GM12801 (cell line): ENCODE results near the gene TMEM52.

ENCODE experiments used
- TF ChIP-seq, protein P1 (sequence below): IDR thresholded peaks from one replicate; pipeline ENCODE4 v1.5.1; 2011; ENCODE audit warnings: control low read depth; ENCODE audit not compliant: insufficient read length; ENCODE audit errors: extremely low read depth

TMEM52 gene

DNA sequence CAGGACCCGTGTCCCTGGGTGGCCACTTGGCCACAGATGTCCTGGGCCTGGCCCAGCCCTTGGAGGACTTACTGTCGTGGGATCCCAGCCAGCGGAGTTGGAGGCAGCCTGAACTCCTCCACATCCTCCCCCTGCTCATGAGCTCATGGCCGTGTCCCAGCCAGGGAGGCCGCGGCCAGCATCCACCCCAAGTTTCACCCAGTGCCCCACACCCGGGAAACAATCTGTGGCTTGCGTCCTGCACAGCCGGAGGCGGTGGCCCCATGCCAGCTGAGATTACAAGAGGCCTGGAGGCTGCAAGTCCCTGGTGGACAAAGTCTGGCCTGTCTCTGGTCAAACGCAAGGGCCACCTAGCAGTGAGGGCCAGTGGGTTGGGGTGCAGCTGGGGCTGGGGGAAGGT lies 27.5 kb upstream of the TMEM52 start:
- TF ChIP-seq, protein P1, sequence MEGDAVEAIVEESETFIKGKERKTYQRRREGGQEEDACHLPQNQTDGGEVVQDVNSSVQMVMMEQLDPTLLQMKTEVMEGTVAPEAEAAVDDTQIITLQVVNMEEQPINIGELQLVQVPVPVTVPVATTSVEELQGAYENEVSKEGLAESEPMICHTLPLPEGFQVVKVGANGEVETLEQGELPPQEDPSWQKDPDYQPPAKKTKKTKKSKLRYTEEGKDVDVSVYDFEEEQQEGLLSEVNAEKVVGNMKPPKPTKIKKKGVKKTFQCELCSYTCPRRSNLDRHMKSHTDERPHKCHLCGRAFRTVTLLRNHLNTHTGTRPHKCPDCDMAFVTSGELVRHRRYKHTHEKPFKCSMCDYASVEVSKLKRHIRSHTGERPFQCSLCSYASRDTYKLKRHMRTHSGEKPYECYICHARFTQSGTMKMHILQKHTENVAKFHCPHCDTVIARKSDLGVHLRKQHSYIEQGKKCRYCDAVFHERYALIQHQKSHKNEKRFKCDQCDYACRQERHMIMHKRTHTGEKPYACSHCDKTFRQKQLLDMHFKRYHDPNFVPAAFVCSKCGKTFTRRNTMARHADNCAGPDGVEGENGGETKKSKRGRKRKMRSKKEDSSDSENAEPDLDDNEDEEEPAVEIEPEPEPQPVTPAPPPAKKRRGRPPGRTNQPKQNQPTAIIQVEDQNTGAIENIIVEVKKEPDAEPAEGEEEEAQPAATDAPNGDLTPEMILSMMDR: no peak

DNA sequence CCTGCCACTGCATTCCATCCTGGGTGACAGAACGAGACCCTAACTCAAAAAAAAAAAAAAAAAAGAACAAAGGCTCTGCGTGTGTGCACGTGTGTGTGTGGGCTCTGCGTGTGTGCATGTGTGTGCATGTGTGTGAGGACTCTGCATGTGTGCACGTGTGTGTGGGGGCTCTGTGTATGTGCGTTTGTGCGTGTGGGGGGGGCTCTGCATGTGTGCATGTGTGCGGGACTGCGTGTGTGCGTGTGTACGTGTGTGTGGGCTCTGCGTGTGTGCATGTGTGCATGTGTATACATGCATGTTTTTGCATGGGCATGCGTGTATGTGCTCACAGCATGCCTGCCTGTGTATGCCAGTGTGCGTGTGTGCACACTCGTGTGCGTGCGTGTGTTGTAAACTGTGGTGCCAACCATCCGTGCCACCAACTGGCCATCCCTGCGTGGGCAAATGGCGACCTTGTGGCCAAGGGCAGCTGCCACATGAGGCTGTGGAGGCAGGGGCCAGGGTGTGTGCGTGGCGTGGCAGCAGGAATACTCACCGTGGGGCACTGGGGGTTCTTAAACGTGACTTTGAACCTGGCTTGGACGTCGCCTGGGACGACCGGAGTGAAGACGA lies 26.8 kb upstream of the TMEM52 start:
- TF ChIP-seq, protein P1: no peak

DNA sequence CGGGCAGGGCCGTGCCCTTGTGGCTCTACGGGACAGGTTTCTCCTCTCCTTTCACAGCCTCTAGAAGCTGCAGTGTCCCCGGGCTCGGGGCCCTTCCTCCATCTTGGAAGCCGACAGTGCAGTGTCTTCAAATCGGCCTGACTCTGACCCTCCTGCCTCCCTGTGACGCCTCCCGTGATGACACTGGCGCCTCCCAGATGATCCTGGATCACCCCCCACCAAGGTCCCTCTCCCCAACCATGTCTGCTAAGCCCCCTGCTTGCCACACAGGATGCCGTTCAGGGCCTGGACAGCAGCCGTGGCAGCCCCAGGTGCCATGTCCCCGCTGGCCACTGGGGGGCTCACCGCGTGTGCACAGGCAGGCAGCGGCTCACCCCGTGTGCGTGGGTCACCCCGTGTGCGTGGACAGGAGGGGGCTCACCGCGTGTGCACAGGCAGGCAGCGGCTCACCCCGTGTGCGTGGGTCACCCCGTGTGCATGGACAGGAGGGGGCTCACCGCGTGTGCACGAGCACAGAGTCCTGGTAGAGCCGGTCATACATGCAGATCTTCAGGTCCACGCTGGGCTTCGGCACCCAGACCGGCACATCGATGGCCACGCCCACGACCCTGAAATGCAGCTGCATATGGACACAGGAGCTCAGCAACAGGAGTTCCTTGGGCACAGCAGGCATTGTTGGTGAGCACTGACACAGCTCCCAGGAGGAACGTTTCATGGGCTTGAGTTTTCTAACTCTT lies 24.9 kb upstream of the TMEM52 start:
- TF ChIP-seq, protein P1: no peak

DNA sequence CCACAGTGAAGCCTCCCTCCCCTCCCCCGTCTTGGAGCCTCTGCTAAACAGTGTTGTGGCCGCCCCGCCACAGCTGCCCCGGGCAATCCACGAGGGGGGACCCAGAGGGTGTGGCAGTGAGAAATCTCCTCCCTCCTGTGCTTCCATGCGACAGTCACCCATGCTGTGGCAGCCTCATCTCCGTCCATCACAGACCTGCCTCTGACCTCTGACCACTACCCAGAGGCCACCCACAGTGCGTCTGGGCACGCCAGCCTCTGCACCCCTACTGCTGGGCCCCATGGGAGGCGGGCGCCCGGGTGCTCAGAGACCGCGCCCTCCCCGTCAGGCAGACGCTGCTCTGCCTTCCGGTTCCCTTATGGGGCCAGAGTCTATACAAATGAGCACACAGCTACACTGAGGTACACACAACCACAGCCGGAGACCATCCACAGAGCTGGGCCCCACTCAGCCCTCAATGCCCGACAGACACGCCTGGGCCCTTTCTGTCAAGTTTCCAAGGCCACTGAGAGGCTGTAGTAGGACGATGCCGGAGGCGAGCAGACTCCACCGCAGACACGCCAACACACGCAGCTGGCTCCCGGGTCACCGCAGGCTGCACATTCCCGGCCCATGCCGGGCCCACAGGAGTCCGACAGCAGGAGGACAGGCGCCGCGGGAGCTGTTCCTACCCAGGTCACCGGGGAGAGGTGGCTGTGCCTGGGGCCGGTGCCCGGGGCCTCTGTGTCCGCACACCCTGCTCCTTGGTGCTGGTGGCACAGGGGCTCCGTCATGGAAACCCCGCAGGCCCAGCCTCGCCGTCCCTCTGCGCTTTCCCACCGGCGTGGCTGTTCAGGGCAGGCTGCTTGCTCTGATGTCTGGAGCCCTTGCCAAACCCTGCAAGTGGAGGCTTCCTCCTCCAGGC lies 23.9 kb upstream of the TMEM52 start:
- TF ChIP-seq, protein P1: no peak

- TF ChIP-seq, protein P1: no peak
These were observed 23.0 kb upstream of the TMEM52 start for GRCh38 chr1:1941868-1942752.

DNA sequence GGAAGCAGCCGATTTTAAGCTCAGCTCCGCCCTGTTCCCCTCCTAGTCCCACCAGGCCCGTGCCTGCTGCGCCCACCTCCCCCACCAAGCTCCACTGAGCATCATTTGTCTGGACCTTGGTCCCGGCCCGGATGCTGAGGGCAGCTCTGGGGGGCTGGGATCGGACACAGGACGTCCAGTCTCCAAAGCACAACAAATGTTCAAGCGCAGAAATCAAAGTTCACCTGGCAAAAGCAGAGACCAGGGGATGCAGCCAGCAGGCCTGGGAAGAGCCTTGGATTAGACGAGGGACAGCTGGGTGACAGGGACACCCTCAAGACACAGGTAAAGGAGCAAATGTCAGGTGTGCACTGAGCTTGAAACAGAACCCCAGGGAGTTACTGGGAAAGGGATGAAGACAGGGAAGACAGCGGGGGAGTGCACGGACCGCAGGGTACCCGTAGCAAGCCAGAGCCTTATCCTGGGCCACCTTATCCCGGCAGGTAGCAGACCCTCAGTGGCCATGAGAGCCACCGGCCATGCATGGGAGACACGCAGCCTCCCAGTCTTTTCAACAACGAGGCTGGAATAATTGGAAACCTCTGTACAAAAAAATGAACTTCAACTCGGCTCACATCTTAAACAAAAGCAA lies 22.2 kb upstream of the TMEM52 start:
- TF ChIP-seq, protein P1: no peak
